Hepatocyte (in vitro differentiated cells): ENCODE data around the gene PEAR1.

Source experiments
- CTCF ChIP-seq: fragments of 200-600 bp; sonication (generic); IDR thresholded peaks from 2 replicates; pipeline ENCODE4 v1.5.1; 2016; ENCODE audit warnings: antibody characterized with exemption, mild to moderate bottlenecking; ENCODE audit not compliant: poor library complexity
- EZH2 ChIP-seq: fragments of 200-600 bp; sonication (generic); IDR thresholded peaks from 2 replicates; pipeline ENCODE4 v1.6.1; 2016; ENCODE audit warnings: antibody characterized with exemption, mild to moderate bottlenecking, borderline replicate concordance

- TF ChIP-seq CTCF (no peak), EZH2 (no peak)
These were observed 46.9 kb upstream of the PEAR1 start for GRCh38 chr1:156846643-156847042.
